Measurements from ENCODE around the gene SMIM7. TPM values are rescaled to one million over a fixed set of nuclear protein-coding genes. Genes with fewer than 3 reads are reported as not detected.

Gene SMIM7
- total RNA-seq, 4 donors from 2014 or later, result 36.4 to 60.5 (median 49.8) TPM

- Histone ChIP-seq H3K27ac (peak overlapping the region; percentile 86 to 99 (median 92)), H3K36me3 (peaks cover 0 to 8% of the 10 kb centered on the region in 2 donors), H3K9me3 (no peaks in the 10 kb centered on the region), H3K4me1 (peaks cover 42 to 65% of the 10 kb centered on the region in 2 donors), H3K27me3 (no peaks in the 10 kb centered on the region), H3K4me3 (peak overlapping the region; percentile 86 to 98 (median 86))
- TF ChIP-seq CTCF (IDR thresholded peaks at IDR 0.05 in 4 of 5, conservative IDR thresholded peaks at IDR 0.05 in 1 of 5), result no peak
- no peak for TF ChIP-seq POLR2A (IDR thresholded peaks at IDR 0.05)
- intact Hi-C loops (cut with DNase I; ENCODE audit: low total_unique reads), result loop anchor here (2.0 to 5.0 kb wide), 2 partner anchors 20 to 179 kb away; no protein-coding TSS in a partner anchor
- in situ Hi-C loops (cut with MboI; ENCODE audit: low sequenced_read_pairs in 4 of 4), result no loop called here
- DNase-seq (no peak), ATAC-seq (no peak)
Observed at GRCh38 chr19:16626796-16627192, 33.1 kb downstream of the SMIM7 start.

DNA sequence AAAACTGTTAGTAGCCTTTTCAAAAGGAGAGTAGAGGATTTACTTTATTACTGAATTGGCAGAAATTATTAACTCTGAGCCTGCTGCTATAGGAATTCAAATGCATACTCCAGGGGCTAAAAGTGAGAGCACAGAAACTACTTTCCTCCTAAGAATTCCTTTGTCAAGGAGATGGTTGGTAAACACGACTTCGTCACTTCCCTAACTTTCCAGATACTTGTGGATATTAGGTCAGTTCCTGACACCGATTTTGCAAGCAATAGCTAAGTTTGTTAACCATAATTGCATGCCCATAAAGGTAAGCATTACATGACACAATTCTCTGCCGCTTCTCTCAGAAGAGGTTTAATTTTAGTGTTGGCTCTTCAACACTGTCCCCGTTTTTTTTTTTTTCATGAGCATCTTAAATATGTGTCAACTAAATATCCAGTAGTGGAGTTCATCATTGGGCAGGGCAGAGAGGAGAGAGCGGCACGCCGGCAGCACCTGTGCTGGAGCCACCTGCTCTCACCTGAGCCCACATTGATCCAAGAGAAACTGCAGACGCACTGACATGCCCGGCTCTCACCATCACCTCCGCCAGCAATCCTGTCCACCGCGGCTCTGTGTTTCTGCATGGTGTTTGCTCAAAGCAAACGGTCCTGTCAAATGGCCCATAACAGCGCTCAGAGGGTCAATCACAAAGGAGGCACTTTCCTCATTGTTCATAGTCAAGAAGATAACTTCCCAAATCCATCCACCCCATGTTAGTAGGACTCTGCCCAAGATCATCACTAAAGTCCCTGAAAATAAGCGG is 34.6 kb downstream of the SMIM7 start:
- intact Hi-C loops (cut with DNase I; ENCODE audit: low total_unique reads), result loop anchor here (5.0 kb wide), 1 partner anchor 178 kb away; no protein-coding TSS in a partner anchor
- no peak for TF ChIP-seq CTCF (IDR thresholded peaks at IDR 0.05 in 4 of 5, conservative IDR thresholded peaks at IDR 0.05 in 1 of 5)
- TF ChIP-seq POLR2A (IDR thresholded peaks at IDR 0.05), result no peak
- no peak for DNase-seq
- no peaks in the 10 kb centered on the region for H3K27me3 ChIP-seq
- no peak for ATAC-seq
- peaks cover 51 to 79% of the 10 kb centered on the region in 2 donors for H3K4me1 ChIP-seq
- peak overlapping the region; percentile 86 to 99 (median 92) for H3K27ac ChIP-seq
- H3K9me3 ChIP-seq, result no peaks in the 10 kb centered on the region
- in situ Hi-C loops (cut with MboI; ENCODE audit: low sequenced_read_pairs in 4 of 4), result no loop called here
- no peak overlapping the region for H3K4me3 ChIP-seq
- H3K36me3 ChIP-seq, result peaks cover 0 to 4% of the 10 kb centered on the region in 2 donors

DNA sequence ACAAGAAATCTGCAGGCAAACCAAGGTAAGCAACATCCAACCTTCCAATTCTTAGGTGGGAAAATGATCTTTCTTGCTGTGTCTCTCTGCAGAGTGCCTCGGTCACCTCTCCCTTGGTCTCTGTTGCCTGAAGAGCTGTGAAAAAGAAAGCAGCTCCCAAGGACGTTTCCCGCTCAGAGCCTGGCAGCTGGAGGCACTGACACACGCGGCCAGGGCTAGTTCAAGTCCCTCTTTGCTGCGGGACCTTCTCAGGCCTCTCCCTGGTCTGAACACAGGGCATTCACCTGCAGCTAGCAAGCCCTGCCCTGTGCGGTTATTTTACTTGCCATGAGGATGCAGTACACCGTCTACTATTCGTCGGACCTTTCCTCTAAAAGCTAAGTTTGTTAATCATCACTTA is 35.7 kb downstream of the SMIM7 start:
- Histone ChIP-seq H3K4me3 (no peak overlapping the region), H3K4me1 (peaks cover 51 to 83% of the 10 kb centered on the region in 2 donors), H3K27ac (peak overlapping the region; percentile 6 to 98 (median 86)), H3K36me3 (no peaks in the 10 kb centered on the region), H3K27me3 (no peaks in the 10 kb centered on the region), H3K9me3 (no peaks in the 10 kb centered on the region)
- no peak for DNase-seq
- TF ChIP-seq POLR2A (IDR thresholded peaks at IDR 0.05) (no peak), CTCF (IDR thresholded peaks at IDR 0.05 in 4 of 5, conservative IDR thresholded peaks at IDR 0.05 in 1 of 5) (no peak)
- no peak for ATAC-seq
- in situ Hi-C loops (cut with MboI; ENCODE audit: low sequenced_read_pairs in 4 of 4), result no loop called here
- intact Hi-C loops (cut with DNase I; ENCODE audit: low total_unique reads), result no loop called here

- Histone ChIP-seq H3K4me3 (no peak overlapping the region), H3K27me3 (no peaks in the 10 kb centered on the region), H3K9me3 (no peaks in the 10 kb centered on the region), H3K4me1 (peaks cover 53 to 84% of the 10 kb centered on the region in 2 donors), H3K27ac (peak overlapping the region in 2 of 4 donors; percentile 87 to 98), H3K36me3 (no peaks in the 10 kb centered on the region)
- ATAC-seq (no peak), DNase-seq (no peak)
- TF ChIP-seq POLR2A (IDR thresholded peaks at IDR 0.05) (no peak), CTCF (IDR thresholded peaks at IDR 0.05 in 4 of 5, conservative IDR thresholded peaks at IDR 0.05 in 1 of 5) (no peak)
- intact Hi-C loops (cut with DNase I; ENCODE audit: low total_unique reads) (no loop called here), in situ Hi-C loops (cut with MboI; ENCODE audit: low sequenced_read_pairs in 4 of 4) (no loop called here)
Observed at GRCh38 chr19:16623576-16623975, 36.4 kb downstream of the SMIM7 start.
